ENCODE data around the gene JAM2. TPM values are rescaled to one million over a fixed set of nuclear protein-coding genes. Genes with fewer than 3 reads are reported as not detected.

The JAM2 gene
- total RNA-seq, 1 experiment from 2014 or later = 2.6 TPM

GRCh38 chr21:25709684-25710265 lies 70.7 kb downstream of the JAM2 start:
- Mint-ChIP-seq H3K4me1 (peaks cover 5% of the 10 kb centered on the region in 2 experiments), H3K27me3 (ENCODE audit: low read depth) (no peaks in the 10 kb centered on the region; the same call in 1 of the 2 replicates), H3K36me3 (ENCODE audit: insufficient read depth in 1 of 3, low read depth in 3 of 3) (no peaks in the 10 kb centered on the region), H3K4me3 (no peak overlapping the region), H3K9me3 (no peaks in the 10 kb centered on the region), H3K27ac (no peak overlapping the region)
- no CpG with 5 or more reads among the region's 5 CpGs for WGBS (ENCODE audit: extremely low coverage, insufficient read length, low lambda C conversion rate)
- peak; percentile 31; the same call in 2 of the 3 replicates for TF ChIP-seq CTCF (conservative IDR thresholded peaks at IDR 0.05)
- H2BK20ac ChIP-seq (ENCODE audit: low read depth, low read length, poor library complexity, severe bottlenecking) = no peak overlapping the region
- H2BK5ac ChIP-seq (ENCODE audit: insufficient read length, low read length) = no peak overlapping the region
- no peaks in the 10 kb centered on the region for H3K79me2 ChIP-seq (ENCODE audit: insufficient read depth, low read length)
- no peaks in the 10 kb centered on the region for H3K23me2 ChIP-seq (ENCODE audit: insufficient read length, low read depth, low read length, poor library complexity, severe bottlenecking)
- H3K4me1 ChIP-seq (ENCODE audit: insufficient read depth, low read length) = no peaks in the 10 kb centered on the region
- no peak overlapping the region for H3K27ac ChIP-seq (ENCODE audit: insufficient read length, low read depth, low read length)
- H3K79me1 ChIP-seq (ENCODE audit: insufficient read depth, low read depth, low read length, poor library complexity, severe bottlenecking) = no peaks in the 10 kb centered on the region
- no peak overlapping the region for H2BK15ac ChIP-seq (ENCODE audit: low read depth, low read length)
- H3K18ac ChIP-seq (ENCODE audit: insufficient read length, low read depth, low read length) = no peak overlapping the region
- peak; percentile 38 for DNase-seq
- no peak overlapping the region for H3K4ac ChIP-seq (ENCODE audit: low read depth, low read length)
- H4K8ac ChIP-seq (replicated peaks; ENCODE audit: insufficient read length, low read depth, low read length) = no peak overlapping the region
- no peak overlapping the region for H3K23ac ChIP-seq (ENCODE audit: insufficient read length, low read depth, low read length)
- H2BK12ac ChIP-seq (ENCODE audit: insufficient read length, low read depth, low read length) = no peak overlapping the region
- H3K14ac ChIP-seq (ENCODE audit: insufficient read depth, low read length) = no peak overlapping the region
- H4K91ac ChIP-seq (ENCODE audit: insufficient read length, low read depth, low read length) = no peak overlapping the region
- no peak overlapping the region for H2AK5ac ChIP-seq (ENCODE audit: insufficient read length, low read length)
- no peak overlapping the region for H2AFZ ChIP-seq (ENCODE audit: low read length)
- no peak overlapping the region for H4K5ac ChIP-seq (ENCODE audit: insufficient read length, low read depth, low read length)
- no peak overlapping the region for H3K56ac ChIP-seq (ENCODE audit: insufficient read length, low read depth, low read length)
- no peak overlapping the region for H2BK120ac ChIP-seq (ENCODE audit: low read depth, low read length, poor library complexity, severe bottlenecking)
- no peaks in the 10 kb centered on the region for H4K20me1 ChIP-seq (ENCODE audit: control insufficient read depth, insufficient read depth, insufficient read length)
- no peaks in the 10 kb centered on the region for H3K27me3 ChIP-seq (ENCODE audit: insufficient read depth, low read length)
- no peaks in the 10 kb centered on the region for H3K9me3 ChIP-seq (ENCODE audit: control insufficient read depth, low read depth, low read length)
- no peak overlapping the region for H3K4me2 ChIP-seq (ENCODE audit: insufficient read depth, insufficient read length, low read length)
- H3K9ac ChIP-seq (ENCODE audit: extremely low read depth, insufficient read length, low read length) = no peak overlapping the region
- H3T11ph ChIP-seq (ENCODE audit: low read length) = no peak overlapping the region
